ENCODE data around the gene ULK3. TPM values are rescaled to one million over a fixed set of nuclear protein-coding genes. Genes with fewer than 3 reads are reported as not detected.

The ULK3 gene, protein sequence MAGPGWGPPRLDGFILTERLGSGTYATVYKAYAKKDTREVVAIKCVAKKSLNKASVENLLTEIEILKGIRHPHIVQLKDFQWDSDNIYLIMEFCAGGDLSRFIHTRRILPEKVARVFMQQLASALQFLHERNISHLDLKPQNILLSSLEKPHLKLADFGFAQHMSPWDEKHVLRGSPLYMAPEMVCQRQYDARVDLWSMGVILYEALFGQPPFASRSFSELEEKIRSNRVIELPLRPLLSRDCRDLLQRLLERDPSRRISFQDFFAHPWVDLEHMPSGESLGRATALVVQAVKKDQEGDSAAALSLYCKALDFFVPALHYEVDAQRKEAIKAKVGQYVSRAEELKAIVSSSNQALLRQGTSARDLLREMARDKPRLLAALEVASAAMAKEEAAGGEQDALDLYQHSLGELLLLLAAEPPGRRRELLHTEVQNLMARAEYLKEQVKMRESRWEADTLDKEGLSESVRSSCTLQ
- total RNA-seq: 16.9 and 18.3 TPM in 2 replicates

DNA sequence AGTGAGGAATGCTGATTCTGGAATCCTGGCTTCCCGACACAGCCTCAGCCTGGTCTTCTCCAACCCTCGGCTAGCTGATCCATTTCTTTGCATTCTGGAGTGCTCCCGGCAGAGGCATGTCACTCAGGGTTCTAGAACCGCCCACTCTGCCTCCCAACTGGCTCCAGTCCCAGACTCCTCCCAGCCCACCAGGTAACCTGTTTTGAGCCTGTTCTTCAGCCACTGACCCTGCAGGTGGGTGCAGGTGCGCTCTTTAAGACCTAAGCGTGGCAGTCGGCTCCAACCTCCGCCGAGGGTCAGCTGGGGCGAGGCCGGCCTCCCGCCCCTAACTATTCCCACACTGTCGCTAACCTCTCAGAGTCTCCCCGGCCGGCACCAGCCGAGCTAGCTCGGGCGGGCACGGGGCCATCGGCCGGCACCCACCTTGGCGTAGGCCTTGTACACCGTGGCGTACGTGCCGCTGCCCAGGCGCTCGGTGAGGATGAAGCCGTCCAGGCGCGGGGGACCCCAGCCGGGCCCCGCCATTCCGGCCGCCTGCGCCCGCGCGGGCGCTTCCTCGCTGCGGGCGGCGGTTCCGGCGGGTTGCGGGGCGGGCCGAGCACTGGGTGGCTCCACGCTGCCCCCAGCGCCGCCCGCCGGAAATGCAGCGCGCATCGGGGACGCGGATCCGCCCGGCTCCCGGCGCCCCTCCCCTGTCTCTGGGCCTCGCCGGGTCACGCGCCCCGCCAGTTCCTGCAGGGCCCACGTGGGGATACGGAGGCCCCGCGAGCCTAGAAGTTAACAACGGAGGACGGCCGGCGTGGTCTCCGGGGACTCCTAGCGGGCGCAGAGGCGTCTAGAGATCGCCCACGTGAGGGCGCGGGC lies at the start of gene ULK3:
Gene ULK3 (minus strand): TSS at position 576 of the 864 bp plus-strand sequence. CDS start 51 bp downstream, at position 525.

DNA sequence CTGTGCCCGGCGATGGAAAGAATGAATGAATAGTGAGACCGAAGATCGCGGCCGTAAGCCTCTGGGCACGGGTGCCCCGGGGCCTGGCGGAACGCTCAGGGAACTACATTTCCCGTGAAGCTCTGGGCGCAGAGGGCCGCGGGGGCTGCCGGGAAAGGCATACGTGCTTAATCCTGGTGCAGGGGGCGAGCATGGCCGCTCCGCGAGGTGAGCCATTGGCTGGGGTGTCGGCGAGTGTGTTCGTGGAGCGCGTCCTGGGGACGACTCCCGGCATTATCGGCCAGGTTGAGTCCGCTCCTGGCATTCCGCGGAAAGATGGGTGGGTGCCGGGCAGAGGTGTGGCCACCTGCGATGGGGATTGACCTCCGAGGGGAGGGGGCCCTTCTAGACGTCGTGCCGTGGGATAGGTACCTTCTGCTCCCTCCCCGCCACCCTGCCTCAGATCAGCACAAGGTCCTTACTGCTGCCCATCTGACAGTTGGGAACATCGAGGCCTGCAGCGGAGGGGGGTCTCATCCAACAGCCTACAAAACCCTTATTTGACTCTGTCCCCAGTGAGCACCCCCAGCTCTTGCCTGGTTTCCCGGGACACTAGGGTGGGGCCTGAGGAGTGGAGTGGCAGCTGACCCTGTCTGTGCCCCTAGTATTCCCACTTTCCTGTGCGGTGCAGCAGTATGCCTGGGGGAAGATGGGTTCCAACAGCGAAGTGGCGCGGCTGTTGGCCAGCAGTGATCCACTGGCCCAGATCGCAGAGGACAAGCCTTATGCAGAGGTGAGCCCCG lies 47.1 kb upstream of the ULK3 start, which contains the start of gene MPI:
Gene MPI (plus strand): TSS at position 160 of the 782 bp plus-strand sequence. CDS start 32 bp downstream, at position 192.

DNA sequence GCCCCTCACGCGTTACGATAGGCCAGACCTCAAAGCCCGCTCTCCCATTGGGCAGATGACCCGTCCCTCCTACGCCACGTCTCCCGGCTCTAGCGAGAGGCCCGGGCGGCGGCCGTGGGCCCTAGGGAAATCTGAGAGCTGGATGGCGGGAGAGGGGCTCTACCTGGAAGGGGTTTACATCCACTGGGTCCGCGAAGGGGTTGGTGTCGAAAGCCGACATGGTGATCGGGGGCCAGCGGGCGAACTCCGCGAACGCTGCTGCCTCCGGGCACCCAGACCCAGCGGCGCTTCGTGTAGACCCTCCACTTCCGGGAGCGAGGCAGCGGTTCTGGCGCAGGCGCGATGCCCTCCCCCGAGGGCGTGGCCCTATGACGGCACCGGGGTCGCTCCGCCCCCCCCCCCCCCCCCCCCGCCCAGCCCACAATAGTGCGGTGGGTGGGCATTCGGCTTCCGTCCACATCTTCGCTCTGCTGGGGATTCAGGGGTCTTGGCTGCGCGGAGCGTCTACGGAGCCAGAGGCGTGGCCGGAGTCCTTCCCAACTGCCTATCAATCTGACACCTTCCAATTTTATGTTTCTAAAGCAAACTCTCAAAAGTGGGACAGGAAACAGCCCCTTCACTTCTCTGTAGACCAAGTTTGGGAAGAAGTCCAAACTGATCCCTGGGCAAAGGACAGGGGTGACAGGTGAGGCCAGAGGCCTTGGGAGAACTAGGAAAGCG lies 30.2 kb upstream of the ULK3 start, which contains the start of gene SCAMP2:
Gene SCAMP2 (minus strand): TSS at position 330 of the 720 bp plus-strand sequence. CDS start 110 bp downstream, at position 220.

DNA sequence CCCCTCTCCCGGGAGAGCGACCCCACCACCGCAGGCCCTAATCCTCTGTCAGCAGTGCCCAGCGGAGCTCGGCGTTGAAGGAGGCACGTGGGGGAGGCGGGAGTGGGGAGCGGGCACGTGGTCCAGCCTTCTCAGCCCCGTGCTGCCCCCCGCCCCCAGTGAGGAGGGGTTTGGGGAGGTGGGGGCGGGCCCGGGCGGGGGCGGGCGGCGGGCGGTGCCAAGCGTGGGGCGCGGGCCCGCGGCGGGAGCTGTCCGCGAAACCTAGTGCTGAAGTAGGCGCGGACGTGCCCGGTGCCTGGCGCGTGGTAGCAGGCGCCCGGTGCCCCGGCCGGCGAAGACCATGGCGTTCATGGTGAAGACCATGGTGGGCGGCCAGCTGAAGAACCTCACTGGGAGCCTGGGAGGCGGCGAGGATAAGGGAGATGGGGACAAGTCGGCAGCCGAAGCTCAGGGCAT lies 16.6 kb downstream of the ULK3 start, which contains the start of gene CPLX3:
Gene CPLX3 (plus strand): TSS at position 264 of the 456 bp plus-strand sequence. CDS start 77 bp downstream, at position 341.

DNA sequence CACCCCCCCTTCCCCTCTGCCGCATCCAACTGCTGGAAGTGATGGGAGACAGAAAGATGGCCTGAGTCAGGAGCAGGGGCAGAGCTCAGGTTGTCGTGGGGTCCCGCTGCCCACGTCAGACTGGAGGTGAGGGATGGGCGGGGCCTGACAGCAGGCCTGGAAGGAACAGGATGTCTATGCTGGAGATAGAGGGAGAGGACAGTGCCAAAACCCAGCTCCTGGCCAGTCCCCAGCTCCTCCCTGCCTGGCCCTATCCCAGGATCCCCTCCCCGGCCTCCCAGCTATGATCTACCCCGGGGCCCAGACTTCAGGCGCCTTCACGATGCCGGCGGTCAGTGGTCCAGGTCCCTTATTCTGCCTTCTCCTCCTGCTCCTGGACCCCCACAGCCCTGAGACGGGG lies 30.4 kb downstream of the ULK3 start, which contains the start of gene LMAN1L:
Gene LMAN1L (plus strand): TSS at position 303 of the 400 bp plus-strand sequence. CDS start 20 bp downstream, at position 323.

Small RNAs within 50 kb of the gene (small RNA-seq; reads per million reads assigned to genes)
- not detected for gene CPLX3
- gene MIR4513: not detected
- 2.4 reads per million, percentile 78 among the genes with 10 or more reads in this experiment for gene MIR6882

Other genes starting within 250 kb of the ULK3 start
- gene CLK3, start 227.3 kb downstream of the ULK3 start, total RNA-seq: 38.8 and 52.3 TPM in 2 replicates
- gene EDC3, start 147.1 kb downstream of the ULK3 start, total RNA-seq: 10.4 and 12.8 TPM in 2 replicates
- 0.32 TPM in 1 of 2 replicates, not detected in the other for gene CYP1A1, start 117.6 kb downstream of the ULK3 start, total RNA-seq
- not detected in 2 replicates for gene CYP1A2, start 94.3 kb downstream of the ULK3 start, total RNA-seq
- gene CSK, start 61.1 kb downstream of the ULK3 start, total RNA-seq: 19.9 and 24.6 TPM in 2 replicates
- 0.11 TPM in 1 of 2 replicates, not detected in the other for gene LMAN1L, start 30.3 kb downstream of the ULK3 start, total RNA-seq
- gene CPLX3, start 16.5 kb downstream of the ULK3 start, total RNA-seq: not detected in 2 replicates
- 29.3 and 34.6 TPM in 2 replicates for gene SCAMP2, start 30.2 kb upstream of the ULK3 start, total RNA-seq
- 46.6 and 66.0 TPM in 2 replicates for gene MPI, start 46.9 kb upstream of the ULK3 start, total RNA-seq
- 31.8 and 37.8 TPM in 2 replicates for gene FAM219B, start 63.7 kb upstream of the ULK3 start, total RNA-seq
- gene COX5A, start 94.9 kb upstream of the ULK3 start, total RNA-seq: 46.5 and 57.9 TPM in 2 replicates
- 4.0 and 8.1 TPM in 2 replicates for gene RPP25, start 113.6 kb upstream of the ULK3 start, total RNA-seq
- gene SCAMP5, start 152.4 kb upstream of the ULK3 start, total RNA-seq: 0.97 and 6.3 TPM in 2 replicates
- 6.5 and 8.0 TPM in 2 replicates for gene PPCDC, start 180.4 kb upstream of the ULK3 start, total RNA-seq